LNCAP (cell line): Measurements from ENCODE around the gene MAEL.

ENCODE experiments used
- CTCF ChIP-seq: fragments of 450-650 bp; IDR thresholded peaks from 2 replicates; pipeline ENCODE4 v1.5.1; 2017; ENCODE audit warnings: mild to moderate bottlenecking

MAEL gene

GRCh38 chr1:167071286-167071685 is 82.2 kb downstream of the MAEL start:
- no peak for TF ChIP-seq CTCF
